GM18505 (cell line): ENCODE data around the gene AUTS2.
A peak's percentile ranks its signal among the peaks of the same experiment; 100 is the strongest.

Experiments
- ATAC-seq: cut with Tn5 transposase; IDR thresholded peaks from one replicate; pipeline ENCODE4 v1.9.1; 2021; ENCODE audit not compliant: unreplicated experiment
- POLR2A ChIP-seq: IDR thresholded peaks from 4 replicates; pipeline ENCODE4 v1.6.1; 2011; ENCODE audit warnings: borderline replicate concordance; ENCODE audit not compliant: insufficient read depth, insufficient read length; ENCODE audit errors: extremely low read depth

Gene AUTS2

DNA sequence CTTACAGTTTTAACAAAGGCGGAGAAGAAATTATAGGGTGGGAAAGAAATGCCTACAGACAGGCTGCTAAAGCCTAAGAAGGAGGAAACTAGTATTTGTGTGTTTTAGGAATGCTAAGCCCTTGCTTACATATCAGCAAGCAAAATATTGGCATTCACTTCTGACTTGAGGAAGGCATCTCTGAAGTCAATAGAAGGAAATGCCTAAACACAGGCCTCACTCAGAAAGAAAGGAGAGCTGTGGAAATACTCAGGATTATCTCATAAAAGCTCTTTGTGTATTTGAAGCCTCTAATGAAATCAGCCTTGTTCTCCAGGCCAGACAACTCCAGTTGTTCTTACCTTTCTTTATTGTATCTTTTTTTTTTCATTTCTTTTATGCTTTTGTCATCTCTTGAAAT lies 158.0 kb downstream of the AUTS2 start:
- TF ChIP-seq POLR2A = no peak
- ATAC-seq = no peak

- TF ChIP-seq POLR2A = no peak
- no peak for ATAC-seq
Measured at GRCh38 chr7:69757528-69757927, 159.3 kb downstream of the AUTS2 start.

DNA sequence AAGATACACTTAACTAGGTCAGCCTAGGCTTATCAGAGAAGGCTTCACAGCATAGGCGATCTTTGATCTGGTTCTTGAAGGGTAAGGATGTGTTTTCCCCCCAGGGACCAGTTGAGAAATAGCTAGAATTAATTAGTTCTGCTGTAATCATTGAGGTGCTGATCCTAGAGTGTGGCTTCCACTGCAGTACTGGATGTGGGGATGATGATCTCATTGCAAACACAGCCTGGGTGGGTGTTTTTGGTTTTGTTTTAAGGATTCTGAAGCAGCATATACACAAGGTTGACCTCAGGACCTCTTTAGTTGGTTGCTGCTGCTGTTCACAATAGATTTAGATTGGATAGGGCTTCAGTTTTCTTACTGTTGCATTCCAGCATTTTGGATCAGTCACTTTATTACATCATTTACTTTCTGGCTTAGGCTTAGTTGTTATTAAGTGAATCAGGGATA lies 159.7 kb downstream of the AUTS2 start:
- no peak for ATAC-seq
- no peak for TF ChIP-seq POLR2A

DNA sequence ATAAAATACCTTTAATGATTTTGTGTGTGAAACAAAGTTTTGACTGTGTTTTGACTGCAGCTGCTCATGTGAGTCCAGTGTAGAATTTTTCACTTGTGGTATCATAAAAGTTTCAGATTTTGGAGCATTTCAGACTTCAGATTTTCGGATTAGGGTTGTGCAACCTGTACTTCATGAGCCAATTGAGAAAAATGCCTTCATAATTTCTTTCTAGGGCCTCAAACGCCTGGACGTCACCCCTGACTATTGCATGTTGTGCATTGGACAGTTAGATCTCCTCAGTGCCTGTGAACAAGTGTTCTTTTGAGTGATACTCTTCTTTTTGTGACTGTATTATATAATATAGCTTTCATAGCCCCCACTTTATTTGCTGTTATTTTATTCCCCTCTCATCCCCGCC lies 161.1 kb downstream of the AUTS2 start:
- no peak for TF ChIP-seq POLR2A
- no peak for ATAC-seq

- ATAC-seq = no peak
- TF ChIP-seq POLR2A = no peak
Measured at GRCh38 chr7:69761290-69761922, 163.1 kb downstream of the AUTS2 start.

DNA sequence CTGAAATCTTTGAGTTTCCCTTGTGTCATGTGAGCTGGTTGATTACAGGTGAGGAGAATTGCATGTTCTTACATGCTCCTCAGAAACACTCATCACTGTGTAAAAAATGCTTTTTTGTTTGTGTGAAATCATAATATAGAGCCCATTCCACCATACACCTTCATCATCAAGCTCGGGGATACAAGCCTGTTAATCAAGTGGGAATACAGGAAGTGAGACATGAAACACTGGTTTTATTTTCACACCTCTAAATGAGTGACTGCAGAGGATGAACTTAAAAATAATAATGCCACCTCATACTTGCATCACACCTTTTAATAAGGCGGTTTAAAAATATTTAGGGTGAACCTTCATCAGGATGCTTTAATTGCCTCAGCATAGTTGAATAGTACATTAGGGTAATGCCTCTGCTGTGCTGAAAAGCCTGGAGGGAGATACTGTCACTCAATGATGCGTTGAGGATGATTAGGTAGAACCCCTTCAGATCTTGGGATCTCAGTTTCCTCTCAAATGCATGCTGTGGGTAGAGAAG lies 164.6 kb downstream of the AUTS2 start:
- no peak for TF ChIP-seq POLR2A
- ATAC-seq = peak; percentile 53

GRCh38 chr7:69763513-69763912 lies 165.2 kb downstream of the AUTS2 start:
- no peak for TF ChIP-seq POLR2A
- ATAC-seq = no peak

- ATAC-seq = no peak
- TF ChIP-seq POLR2A = no peak
Measured at GRCh38 chr7:69764147-69764546, 165.9 kb downstream of the AUTS2 start.

GRCh38 chr7:69764681-69765080 lies 166.4 kb downstream of the AUTS2 start:
- no peak for ATAC-seq
- no peak for TF ChIP-seq POLR2A

DNA sequence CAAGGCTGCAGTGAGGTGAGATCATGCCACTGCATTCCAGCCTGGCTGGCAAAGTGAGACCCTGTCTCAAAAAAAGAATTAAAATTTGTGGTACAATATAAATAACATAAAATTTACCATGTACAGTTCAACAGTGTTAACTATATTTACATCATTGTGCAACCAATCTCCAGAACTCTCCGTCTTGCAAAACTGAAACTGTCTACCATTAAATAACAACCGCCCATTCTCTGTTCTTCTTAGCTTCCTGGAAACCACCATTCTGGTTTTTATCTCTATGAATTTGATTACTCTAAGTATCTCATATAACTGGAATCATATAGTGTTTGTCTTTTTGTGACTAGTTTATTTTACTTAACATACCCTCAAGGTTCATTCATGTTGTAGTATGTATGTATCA lies 167.6 kb downstream of the AUTS2 start:
- no peak for ATAC-seq
- TF ChIP-seq POLR2A = no peak

DNA sequence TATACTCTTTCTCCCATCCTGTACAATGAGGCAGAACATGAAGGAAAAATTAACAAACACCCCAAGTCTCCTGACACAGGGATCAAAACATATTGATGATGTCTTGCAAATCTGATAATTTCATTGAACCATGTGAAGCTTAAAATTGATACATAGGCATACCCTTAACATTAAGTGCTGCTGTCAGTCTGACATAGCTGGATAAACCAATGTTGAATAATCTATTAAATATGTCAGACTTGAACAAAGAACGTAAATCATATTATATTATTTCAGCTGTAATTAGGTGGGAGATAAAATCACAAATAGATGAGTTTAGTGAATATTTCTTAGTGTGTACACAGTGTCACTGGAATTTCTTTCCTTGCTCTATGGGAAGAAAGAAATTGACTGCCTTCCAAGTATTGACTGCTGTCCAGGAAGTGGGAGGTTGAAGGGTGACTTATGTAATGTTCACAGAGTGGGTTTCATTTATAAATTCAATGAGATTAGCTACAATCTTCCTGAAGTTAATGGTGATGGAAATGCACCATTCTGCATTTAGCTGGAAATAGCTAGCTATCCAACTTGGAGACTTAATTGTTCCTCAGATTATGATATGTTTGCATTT lies 170.8 kb downstream of the AUTS2 start:
- TF ChIP-seq POLR2A = no peak
- no peak for ATAC-seq

DNA sequence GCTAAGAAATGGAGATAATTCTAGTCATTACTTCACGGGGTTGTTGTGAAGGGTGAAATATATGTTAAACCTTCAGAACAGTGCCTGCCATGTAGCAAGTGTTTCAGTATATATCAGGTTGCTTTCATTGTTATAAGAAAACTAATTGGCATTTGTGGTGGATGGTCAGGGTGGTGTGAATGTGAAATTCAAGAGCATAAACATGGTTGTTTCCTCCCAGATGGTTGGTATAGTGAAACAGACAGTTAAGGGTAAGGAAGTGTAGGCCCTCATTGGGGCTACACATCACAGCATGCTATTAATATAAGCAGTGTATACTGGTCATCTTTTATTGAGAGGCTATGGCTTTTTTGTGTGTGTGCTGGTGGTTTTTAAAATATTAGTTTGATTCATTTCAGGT lies 171.6 kb downstream of the AUTS2 start:
- no peak for TF ChIP-seq POLR2A
- no peak for ATAC-seq

GRCh38 chr7:69770613-69771012 lies 172.3 kb downstream of the AUTS2 start:
- no peak for TF ChIP-seq POLR2A
- ATAC-seq = no peak

DNA sequence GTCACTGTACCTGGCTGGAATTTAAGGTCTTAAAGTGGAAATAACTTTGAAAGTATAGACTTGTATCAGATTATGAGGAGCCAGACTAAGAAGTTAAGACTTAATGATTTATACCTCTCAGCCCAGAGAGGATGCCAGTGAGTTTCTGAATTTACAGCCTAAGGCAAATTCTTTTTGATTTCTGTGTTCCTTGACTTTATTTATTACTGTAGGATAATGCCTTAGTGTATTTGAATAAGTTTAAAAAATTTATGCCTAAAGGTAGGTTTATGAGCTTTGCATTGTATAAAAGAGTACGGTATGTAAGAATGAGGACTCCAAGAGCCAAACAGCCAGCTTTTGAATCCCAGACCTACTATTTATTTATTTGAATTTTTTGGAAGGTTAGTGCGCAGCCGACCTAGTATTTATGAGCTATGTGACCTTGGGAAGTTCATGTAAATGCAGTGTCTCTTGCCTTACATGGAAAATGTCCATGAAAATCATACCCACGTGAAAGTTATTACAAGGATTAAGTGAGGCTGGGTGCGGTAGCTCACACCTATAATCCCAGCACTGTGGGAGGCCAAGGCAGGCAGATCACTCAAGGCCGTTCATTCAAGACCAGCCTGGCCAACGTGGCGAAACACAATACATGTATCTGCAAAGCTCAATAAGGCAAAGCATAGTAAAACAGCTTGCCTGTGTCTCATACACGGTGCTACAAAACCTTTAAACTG lies 174.6 kb downstream of the AUTS2 start:
- no peak for TF ChIP-seq POLR2A
- no peak for ATAC-seq
